ENCODE data around the gene ZNF26. TPM values are rescaled to one million over a fixed set of nuclear protein-coding genes. Genes with fewer than 3 reads are reported as not detected.

Gene ZNF26
- total RNA-seq, 1 donor from 2014 or later = 11.3 TPM

- TF ChIP-seq, protein P1, sequence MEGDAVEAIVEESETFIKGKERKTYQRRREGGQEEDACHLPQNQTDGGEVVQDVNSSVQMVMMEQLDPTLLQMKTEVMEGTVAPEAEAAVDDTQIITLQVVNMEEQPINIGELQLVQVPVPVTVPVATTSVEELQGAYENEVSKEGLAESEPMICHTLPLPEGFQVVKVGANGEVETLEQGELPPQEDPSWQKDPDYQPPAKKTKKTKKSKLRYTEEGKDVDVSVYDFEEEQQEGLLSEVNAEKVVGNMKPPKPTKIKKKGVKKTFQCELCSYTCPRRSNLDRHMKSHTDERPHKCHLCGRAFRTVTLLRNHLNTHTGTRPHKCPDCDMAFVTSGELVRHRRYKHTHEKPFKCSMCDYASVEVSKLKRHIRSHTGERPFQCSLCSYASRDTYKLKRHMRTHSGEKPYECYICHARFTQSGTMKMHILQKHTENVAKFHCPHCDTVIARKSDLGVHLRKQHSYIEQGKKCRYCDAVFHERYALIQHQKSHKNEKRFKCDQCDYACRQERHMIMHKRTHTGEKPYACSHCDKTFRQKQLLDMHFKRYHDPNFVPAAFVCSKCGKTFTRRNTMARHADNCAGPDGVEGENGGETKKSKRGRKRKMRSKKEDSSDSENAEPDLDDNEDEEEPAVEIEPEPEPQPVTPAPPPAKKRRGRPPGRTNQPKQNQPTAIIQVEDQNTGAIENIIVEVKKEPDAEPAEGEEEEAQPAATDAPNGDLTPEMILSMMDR (IDR thresholded peaks at IDR 0.05; ENCODE audit: insufficient read depth, low read length, poor library complexity, severe bottlenecking) = no peak
- DNase-seq (ENCODE audit: low read depth) = no peak
Measured at GRCh38 chr12:133073836-133074235, 87.7 kb downstream of the ZNF26 start.

More at GRCh38 chr12:133073836-133074235, 87.7 kb downstream of the ZNF26 start:
- Histone ChIP-seq H3K4me3 (ENCODE audit: low read depth, low read length) (no peak overlapping the region), H3K36me3 (ENCODE audit: control insufficient read depth, insufficient read depth, low read length) (no peaks in the 10 kb centered on the region), H3K27me3 (ENCODE audit: control insufficient read depth, insufficient read depth, low read length) (no peaks in the 10 kb centered on the region)

Other genes with a start within 250 kb of the ZNF26 start
- gene ANKLE2, start 224.5 kb upstream of the ZNF26 start, total RNA-seq = 115 and 128 TPM in 2 replicates
- gene GOLGA3, start 157.5 kb upstream of the ZNF26 start, total RNA-seq = 73.2 and 79.1 TPM in 2 replicates
- 51.3 and 59.3 TPM in 2 replicates for gene CHFR, start 98.8 kb upstream of the ZNF26 start, total RNA-seq
- 6.6 and 14.4 TPM in 2 replicates for gene ZNF605, start 30.1 kb upstream of the ZNF26 start, total RNA-seq
- gene ZNF84, start 51.1 kb downstream of the ZNF26 start, total RNA-seq = 28.4 and 28.5 TPM in 2 replicates
- gene ZNF140, start 94.6 kb downstream of the ZNF26 start, total RNA-seq = 19.6 and 24.0 TPM in 2 replicates
- 0.63 and 0.82 TPM in 2 replicates for gene ZNF891, start 143.9 kb downstream of the ZNF26 start, total RNA-seq
- gene ZNF10, start 144.3 kb downstream of the ZNF26 start, total RNA-seq = 3.3 and 3.6 TPM in 2 replicates
- 18.6 and 26.2 TPM in 2 replicates for gene ZNF268, start 195.1 kb downstream of the ZNF26 start, total RNA-seq
- gene ANHX, start 249.5 kb downstream of the ZNF26 start, total RNA-seq = not detected in 2 replicates

Measured in kidney epithelial cell (primary cell).